HG03460 (cell line): ENCODE measurements around the gene OR2M3.
"Not testable (repeated sequence)": the region's sequence is repeated elsewhere in the genome, so short reads cannot be mapped to it uniquely, and the experiment has no call there.

Experiments used
- ATAC-seq: cut with Tn5 transposase; IDR thresholded peaks from one replicate; pipeline ENCODE4 v1.9.1; 2021; ENCODE audit not compliant: unreplicated experiment

Gene OR2M3

DNA sequence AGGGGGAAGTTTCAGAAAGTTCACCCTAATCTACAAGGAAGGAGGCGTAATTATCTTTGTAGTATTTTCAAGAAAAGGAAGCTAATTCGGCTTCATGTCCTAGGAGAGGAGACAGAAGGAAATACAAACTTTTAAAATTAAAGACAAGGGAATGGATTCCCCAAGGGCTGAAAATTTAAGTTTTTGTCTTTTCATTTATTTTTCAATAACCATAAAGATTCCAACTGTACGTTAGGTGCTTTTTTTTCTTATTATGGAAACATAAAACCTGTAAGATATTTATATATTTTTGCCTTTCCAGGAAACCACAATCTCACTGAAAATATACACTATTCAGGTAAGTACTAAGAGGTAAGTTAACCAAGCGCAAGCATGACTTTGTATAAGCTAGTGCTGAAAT, at the start of gene OR2M3:
Gene OR2M3, plus strand, starts transcription at position 301 of the 400 bp plus-strand sequence. CDS start 5,803 bp downstream, outside the sequence.
- ATAC-seq: no peak

DNA sequence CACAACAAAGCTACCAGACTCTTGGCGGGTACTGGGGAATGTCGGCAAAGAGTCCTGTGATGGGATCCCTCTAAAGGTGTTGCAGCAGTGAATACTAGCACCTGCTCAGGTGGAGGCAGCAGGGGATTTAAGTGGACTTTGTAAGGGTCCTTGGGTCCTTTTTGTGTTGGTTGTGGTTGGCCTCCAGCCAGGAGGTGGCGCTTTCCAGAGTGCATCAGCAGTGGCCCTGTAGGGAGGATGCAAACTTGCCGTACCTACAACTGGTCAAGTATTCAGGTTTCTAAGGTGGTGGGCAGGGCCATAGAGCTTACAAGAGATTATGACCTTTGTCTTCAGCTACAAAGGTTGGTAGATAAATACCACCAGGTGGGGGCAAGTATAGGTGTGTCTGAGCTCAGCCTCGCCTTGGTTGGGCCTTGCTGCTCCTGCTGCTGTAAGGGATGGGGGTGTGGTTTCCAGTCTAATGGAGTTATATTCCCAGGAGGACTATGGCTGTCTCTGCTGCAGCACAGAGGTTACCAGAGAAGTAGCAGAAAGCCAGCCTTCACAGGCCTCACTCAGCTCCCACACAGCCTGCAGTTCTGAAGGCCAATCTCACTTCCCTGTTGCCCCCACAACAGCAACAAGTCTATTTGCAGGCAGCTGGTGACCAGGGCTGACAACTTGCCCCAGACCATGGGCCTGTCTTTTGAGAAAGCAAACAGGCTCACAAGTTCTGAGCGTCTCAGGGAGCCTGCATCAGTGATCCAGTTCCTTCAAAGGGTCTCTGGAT, 44.8 kb upstream of the OR2M3 start:
- ATAC-seq: no peak

DNA sequence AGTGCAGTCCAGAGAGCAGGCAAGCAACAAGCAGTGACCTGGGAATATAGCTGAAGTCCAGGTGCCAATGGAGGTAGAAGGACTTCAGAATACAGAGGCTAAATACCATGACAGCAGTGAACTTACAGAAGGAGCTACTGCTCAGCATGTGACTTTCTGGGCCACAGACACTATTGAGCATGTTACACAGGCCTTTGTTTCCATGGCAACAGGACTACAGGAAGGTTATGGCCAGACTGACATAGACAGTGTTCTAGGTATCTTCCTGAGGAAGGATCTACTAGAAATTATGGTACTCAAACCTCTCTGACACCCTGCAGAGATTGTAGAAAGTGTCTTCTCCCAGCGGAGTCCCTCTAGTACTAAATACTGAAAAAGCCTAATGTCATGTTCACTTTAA, 41.1 kb upstream of the OR2M3 start:
- no peak for ATAC-seq

DNA sequence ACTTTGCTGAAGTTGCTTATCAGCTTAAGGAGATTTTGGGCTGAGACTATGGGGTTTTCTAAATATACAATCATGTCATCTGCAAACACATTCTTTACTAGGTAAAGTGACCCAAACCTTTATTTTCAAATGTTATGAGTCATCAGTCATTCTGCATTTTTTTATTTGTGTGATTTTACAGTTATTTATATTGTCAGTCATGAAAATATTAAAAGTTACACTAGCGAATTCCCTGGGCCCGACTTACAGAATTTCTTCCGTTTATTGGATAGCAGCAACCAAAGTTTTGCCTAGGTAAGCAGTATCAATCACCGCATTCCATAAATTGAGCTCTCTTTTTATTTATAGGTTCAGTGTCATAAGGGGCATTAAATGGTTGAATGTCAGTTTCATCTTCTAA, 38.3 kb upstream of the OR2M3 start:
- no peak for ATAC-seq

DNA sequence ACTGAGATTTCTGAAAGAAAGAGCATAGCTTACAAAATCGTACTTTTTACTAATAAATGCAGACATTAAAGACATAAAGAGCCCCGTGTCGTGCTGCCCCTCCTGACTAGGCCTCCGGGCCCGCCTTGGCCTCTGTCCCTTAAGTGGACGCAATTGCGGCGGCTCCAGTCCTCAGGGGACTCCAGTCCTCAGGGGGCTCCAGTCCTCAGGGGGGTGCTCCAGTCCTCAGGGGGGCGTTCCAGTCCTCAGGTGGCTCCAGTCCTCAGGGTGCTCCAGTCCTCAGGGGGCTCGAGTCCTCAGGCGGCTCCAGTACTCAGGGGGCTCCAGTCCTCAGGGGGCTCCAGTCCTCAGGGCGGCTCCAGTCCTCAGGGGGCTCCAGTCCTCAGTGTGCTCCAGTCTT, 33.0 kb upstream of the OR2M3 start:
- no peak for ATAC-seq

GRCh38 chr1:248165186-248165585, 31.9 kb upstream of the OR2M3 start:
- ATAC-seq: no peak

DNA sequence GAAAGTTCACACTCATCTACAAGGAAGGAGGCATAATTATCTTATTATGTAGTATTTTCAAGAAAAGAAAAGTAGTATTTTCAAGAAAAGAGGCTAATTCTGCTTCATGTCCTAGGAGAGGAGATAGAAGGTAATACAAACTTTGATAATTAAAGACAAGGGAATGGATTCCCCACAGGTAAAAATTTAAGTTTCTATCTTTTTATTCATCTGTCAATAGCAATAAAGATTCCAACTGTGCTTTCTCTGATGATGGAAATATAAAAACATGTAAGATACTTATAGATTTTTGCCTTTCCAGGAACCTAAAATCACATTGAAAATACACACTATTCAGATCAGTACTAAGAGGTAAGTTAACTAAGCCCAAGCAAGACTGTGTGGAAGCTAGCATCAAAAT, 22.5 kb upstream of the OR2M3 start, which contains the start of gene OR2M2:
Gene OR2M2, plus strand, starts transcription at position 301 of the 400 bp plus-strand sequence. CDS start 5,165 bp downstream, outside the sequence.
- ATAC-seq: no peak

- ATAC-seq: no peak
Observed at GRCh38 chr1:248183996-248184395, 13.1 kb upstream of the OR2M3 start.

GRCh38 chr1:248187363-248187762, 9.7 kb upstream of the OR2M3 start:
- no peak for ATAC-seq

DNA sequence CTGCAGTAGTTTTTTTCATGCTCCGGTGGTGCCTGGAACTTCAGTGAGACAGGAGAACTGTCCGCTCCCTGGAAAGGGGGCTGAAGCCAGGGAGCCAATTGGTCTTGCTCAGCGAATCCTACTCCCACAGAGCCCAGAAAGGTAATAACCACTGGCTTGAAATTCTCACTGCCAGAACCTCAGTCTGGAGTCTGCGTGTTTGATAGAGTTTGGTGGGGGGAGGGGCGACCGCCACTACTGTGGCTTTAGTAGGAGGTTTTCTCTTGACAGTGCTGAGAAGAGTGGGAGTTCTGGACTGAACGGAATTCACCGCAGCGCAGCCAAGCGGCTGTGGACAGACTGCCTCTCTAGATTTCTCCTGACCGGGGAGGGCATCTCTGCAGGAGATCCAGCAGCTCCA, 8.0 kb upstream of the OR2M3 start:
- ATAC-seq: no peak

- no peak for ATAC-seq
Observed at GRCh38 chr1:248194117-248194516, 2.9 kb upstream of the OR2M3 start.

DNA sequence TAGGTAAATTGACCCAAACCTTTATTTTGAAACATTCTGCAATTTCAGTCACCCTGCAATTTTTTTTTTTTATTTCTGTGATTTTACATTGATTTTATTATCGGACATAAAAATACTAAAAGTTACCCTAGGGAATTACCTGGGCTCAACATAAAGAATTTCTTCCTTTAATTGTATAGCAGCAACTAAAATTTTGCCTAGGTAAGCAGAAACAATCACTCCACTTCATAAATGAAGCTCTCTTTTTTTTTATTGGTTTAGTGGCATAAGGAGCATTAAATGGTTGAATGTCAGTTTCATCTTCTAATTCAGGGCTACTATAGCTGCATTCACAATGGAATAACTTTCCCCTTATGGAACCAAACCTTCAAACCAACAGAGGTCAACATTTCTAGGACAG, 18.8 kb downstream of the OR2M3 start:
- no peak for ATAC-seq

DNA sequence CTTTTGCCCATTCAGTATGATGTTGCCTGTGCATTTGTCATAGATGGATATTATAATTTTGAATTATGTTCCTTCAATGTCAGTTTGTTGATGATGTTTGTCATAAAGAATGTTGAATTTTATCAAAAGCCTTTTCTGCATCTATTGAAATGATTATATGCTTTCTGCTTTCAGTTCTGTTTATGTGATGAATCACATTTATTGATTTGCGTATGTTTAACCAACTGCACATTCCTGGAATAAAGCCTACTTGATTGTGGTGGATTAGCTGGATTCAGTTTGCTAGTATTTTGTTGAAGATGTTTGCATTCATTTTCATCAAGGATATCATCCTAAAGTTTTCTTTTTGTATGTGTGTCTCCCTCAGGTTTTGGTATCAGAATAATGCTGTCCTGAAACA, 28.5 kb downstream of the OR2M3 start:
- no peak for ATAC-seq

DNA sequence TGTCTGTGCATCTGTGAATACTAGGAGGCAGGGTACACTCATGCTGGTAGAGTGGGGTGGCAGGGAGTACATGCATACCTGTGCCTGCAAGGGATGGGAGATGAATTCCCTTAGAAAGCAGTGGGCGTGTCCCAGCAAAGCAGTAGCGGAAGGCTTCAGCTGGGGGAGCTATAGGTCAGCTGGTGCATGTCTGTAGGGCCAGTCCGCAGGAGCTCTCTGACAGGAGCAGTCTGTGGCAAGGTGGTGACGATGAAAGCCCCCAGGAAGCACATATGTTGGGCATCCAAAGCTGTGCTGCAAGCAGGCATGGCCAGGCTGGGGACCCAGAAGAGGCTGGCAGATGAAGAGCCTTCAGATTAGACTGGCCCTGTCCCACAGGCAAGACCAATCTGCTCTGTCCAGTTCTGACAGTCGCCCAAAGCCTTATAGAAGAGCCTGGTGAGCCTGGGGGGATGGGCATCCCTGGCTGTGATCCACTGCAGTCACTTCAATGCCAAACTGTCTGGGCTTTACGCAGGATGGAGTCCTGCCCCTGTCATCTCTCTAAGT, 32.4 kb downstream of the OR2M3 start:
- ATAC-seq: no peak

DNA sequence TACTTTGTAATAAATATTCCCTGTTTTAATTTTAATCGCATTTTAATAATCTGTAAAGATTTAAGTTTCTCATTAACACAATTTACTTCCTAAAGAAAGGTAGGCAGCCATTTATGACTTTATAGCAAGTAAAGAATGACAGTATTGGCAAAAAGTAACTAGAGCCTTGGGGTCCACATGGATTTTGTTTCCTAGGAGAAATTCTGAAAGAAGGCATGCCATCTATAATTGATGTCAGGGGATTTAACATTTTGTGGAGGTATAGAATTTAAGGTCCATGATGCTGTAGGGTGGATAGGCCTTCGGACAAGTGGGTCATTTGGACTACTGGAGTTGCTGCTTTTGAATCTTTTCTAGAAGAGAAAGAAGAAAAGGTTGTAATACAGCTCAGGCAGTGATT, 34.1 kb downstream of the OR2M3 start, which contains the start of gene OR2M4:
Gene OR2M4, plus strand, starts transcription at position 301 of the 400 bp plus-strand sequence. CDS start 7,512 bp downstream, outside the sequence.
- ATAC-seq: no peak

DNA sequence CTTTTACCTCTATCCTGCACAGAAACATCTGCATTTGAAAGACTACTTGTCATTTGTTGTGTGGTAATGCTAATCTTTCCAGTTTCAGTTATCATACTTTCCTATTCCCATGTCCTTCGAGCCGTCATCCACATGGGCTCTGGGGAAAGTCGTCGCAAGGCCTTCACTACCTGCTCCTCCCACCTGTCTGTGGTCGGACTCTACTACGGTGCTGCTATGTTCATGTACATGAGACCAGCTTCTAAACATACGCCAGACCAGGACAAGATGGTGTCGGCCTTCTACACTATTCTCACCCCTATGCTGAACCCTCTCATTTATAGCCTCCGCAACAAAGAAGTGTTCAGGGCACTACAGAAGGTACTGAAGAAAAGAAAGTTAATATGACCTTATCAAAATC, 42.4 kb downstream of the OR2M3 start:
- ATAC-seq: no peak

- ATAC-seq: no peak
Observed at GRCh38 chr1:248243204-248243603, 46.1 kb downstream of the OR2M3 start.

GRCh38 chr1:248259309-248259708, 62.2 kb downstream of the OR2M3 start:
- not testable (repeated sequence) for ATAC-seq
